Left renal pelvis (tissue), 4 donors: ENCODE measurements around the gene TM4SF18. TPM values are rescaled to one million over a fixed set of nuclear protein-coding genes. Genes with fewer than 3 reads are reported as not detected.
A peak's percentile ranks its signal among the peaks of the same experiment; 100 is the strongest.
"Not testable (repeated sequence)": the region's sequence is repeated elsewhere in the genome, so short reads cannot be mapped to it uniquely, and the experiment has no call there.

ENCODE experiments used
- DNase-seq, 4 donors: peaks; one replicate each; pipeline ENCODE4 v3.0.0-alpha.2; 2013; ENCODE audit warnings: low read depth in 4 of 4, low spot score in 3 of 4
- polyA plus RNA-seq, 4 donors: library from polyadenylated mRNA; unstranded; fragments of 120-200 nt; gene quantifications; one replicate each; pipeline ENCODE4 v1.2.1, GENCODE V29; 2013; ENCODE audit not compliant: insufficient read length in 4 of 4

TM4SF18 gene
- polyA plus RNA-seq, 4 donors: 14.2 to 37.3 (median 25.0) TPM

GRCh38 chr3:149368674-149369497 is 35.5 kb upstream of the TM4SF18 start:
- no peak for DNase-seq

- DNase-seq: no peak
Observed at GRCh38 chr3:149368201-149368673, 34.8 kb upstream of the TM4SF18 start.

- DNase-seq: no peak
Observed at GRCh38 chr3:149366941-149367840, 33.8 kb upstream of the TM4SF18 start.

- no peak for DNase-seq
Observed at GRCh38 chr3:149366031-149366430, 32.6 kb upstream of the TM4SF18 start.

DNA sequence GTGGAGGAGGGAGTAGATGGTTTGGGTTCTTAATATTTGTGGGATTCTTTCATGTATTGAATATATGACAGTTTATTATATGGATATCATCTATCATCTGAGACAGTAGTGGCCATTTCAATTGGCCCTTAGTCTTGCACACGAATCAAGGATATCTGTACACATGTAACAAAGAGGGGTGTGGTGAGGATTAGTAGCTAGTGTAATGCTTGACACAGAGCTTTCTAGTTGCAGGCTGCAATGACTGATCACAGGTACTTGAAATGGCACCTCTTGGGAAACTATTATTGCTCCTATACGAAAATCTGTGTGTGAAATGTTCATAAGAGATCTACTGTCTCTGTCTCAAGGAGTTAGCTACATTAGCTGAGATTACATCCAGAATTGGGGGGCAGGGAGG is 31.2 kb upstream of the TM4SF18 start:
- no peak for DNase-seq

DNA sequence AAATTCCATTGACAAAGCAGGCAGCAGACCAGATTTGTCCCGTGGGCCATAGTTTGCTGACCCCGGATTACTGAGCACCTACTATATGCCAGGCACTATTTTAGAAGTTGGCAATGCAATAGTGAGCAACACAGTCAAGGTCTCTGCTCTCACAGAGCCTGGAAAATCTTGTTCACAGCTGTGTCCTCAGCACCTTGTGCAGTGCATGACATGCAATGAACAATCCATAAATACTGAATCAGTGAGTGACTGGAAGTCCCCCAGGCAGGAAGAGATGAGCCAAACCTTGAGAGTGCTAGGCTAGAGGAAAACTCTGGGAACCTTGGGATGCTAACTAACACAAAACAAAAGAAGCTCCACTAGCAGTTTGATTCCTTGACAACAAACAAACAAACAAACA is 29.6 kb upstream of the TM4SF18 start:
- DNase-seq: no peak

DNA sequence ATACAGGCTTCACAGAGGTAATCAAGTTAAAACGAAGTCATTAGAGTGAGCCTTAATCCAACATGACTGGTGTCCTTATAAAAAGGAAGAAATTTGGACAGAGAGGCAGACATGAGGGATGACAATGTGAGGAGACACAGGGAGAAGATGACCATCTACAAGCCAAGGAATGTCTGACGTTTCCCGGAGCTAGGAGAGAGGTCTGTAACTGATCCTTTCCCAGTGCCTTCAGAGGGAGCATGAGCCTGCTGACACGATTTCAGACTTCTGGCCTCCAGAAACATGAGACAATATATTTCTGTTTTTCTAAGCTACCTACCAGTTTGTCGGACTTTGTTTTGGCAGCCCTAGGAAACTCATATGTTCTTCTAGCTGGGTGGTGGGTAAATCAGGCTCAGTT is 28.9 kb upstream of the TM4SF18 start:
- DNase-seq: no peak

DNA sequence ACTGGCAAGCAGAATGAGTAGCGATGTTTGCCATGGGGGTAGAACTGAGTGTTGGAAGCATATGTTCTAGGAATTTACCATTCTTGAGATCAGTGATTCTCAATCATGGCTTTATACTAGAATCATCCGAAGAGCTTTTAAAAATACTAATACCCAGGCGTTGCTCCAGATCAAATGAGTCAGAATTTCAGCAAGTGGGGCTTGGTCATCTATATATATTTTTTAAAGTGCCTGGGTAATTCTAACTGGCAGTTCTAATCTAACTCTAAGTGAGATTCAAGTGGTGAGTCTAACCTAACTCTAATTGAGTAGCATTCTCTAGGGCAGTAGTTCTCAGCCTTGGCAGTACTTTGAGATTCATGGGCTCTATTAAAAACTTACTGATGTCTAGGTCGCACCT is 23.2 kb upstream of the TM4SF18 start:
- DNase-seq: no peak

DNA sequence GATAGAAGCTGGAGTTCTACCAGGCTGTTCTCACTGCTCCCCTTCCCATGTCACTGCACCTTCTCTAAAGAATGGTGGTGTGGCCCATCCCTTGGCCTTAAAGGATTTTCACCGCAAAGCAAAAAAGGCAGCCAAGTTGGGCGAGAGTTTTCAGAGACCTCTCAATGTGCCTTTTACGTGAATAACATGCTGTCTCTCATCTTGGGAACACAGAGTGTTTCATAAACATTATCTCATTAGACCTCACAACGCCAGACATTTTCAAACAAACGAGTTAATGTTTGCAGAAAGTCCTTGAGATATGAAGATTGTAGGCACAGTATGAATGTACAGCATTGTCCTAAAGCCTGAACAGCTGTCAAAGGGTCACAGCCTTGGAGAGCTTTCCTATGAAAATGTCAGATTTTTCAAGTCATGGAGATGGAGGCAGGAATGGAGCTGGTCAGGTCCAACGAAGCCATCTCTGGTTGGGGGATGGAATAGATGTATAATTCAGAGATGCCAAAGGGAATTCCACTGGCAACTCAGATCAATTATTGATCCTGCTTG is 22.7 kb upstream of the TM4SF18 start:
- no peak for DNase-seq

GRCh38 chr3:149353581-149354184 is 20.2 kb upstream of the TM4SF18 start:
- DNase-seq: no peak

DNA sequence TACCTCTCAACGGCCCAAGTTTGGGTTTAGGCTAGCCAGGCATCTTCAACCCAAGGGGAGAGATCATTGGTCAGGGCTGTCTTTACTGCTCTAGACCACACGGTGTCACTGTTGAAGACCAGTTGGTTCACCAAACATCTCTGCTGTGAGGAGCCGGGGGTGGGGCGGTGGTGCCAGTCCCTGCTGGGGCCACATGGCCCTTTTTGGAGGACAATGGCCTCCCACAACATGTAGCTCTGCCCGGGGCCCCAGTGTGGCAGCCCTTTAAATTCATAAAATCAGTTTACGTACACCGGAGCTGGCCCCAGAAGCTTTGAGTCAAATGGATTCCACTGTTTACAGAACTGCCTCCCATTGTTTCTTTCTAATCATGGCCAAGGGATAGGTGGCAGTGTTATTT is 19.1 kb upstream of the TM4SF18 start:
- DNase-seq: no peak

DNA sequence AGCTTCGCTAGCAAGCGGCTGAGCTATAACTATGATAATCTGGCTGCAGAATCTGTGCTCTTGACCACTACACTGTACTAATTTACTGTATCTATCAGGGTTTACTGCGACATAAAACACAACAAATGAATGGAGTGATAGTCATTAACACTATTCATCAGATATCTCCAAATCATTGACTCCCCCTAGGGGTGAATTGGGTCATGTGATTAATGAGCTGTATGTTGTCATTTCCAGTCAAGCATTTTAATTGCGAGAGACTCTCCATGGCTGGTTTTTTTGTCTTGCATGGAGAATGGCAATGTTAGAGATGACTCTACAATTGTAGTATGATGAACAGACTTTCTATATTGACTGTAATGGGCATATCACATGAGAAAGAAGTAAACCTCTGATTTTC is 10.5 kb upstream of the TM4SF18 start:
- no peak for DNase-seq

- no peak for DNase-seq
Observed at GRCh38 chr3:149342413-149343380, 9.3 kb upstream of the TM4SF18 start.

DNA sequence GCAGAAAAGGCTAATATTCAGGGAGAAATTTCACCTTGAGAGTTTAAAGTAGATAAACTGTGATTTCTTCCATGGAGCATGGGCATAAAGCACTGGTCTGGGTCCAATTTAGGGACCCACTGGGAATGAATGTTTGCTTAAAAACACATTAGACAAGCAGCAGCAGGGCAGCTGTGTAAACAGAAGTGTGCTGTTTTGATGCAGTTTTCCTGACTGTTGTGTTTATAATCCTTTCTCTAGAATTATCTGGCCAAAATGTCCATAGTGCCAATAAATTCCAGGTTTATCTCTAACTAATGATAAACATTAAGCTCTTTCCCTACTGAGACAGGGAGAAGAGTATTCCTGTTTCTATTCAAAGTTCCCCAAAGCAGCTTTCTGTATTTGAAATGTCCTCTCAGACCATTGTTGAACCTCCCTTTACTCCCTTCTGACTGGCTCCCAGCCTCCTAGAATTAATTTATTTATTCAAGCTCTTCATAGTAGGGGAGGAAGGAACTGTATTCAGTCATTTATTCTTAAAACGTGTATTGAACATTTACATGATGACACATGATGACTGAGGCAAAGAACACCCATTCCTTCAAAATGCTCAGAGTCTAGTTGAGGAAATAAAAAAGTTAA is 7.0 kb upstream of the TM4SF18 start:
- no peak for DNase-seq

- peak in 2 of 4 donors; percentile 18 to 28 for DNase-seq
Observed at GRCh38 chr3:149339931-149340309, 6.5 kb upstream of the TM4SF18 start.

DNA sequence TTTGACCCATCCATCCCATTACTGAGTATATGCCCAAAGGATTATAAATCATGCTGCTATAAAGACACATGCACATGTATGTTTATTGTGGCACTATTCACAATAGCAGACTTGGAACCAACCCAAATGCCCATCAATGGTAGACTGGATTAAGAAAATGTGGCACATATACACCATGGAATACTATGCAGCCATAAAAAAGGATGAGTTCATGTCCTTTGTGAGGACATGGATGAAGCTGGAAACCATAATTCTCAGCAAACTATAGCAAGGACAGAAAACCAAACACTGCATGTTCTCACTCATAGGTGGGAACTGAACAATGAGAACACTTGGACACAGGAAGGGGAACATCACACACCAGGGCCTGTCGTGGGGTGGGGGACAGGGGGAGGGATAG is 4.0 kb upstream of the TM4SF18 start:
- DNase-seq: not testable (repeated sequence)

- no peak for DNase-seq
Observed at GRCh38 chr3:149336925-149337324, 3.5 kb upstream of the TM4SF18 start.

DNA sequence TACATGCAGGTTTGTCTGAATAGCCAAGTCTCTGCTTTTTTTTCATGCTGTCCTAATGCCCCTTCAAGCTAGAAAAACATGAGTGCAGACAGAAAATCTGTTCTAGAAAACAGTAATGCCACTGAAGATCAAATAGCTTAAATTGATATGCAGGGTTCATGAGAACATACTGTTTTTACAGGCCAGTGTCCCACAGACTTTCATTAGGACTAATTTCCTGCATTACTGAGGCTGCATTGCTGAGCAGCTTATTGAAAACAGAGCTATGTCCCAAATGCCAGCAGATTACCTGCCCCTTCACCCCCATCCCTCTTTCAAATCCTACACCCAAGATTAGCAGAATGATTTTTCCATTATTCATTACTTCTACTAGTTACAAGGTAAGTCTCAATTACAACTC is 665 bp downstream of the TM4SF18 start:
- no peak for DNase-seq

DNA sequence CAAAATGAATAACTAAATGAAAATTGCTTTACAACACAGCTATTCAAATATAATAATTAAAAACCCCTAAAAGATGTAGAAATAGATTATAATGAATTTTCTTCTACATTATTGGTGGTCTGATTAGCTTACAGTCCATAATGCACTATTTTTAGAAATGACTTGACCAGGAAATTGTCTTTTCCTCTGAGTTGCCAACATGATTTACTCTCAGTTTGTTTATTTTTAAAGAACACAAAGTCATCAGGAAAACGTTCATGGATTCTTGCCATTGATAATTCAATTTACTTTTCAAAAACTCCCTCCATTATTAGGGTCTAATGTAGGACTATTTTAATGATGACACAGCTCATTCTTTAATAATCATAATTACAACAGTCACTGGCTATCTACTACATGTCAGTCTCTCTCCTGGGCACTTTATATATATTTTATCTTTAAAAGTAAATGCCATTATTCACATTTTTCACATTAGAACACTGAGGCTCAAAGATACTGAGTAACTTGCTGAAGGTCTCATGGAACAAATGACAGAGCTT is 1.1 kb downstream of the TM4SF18 start:
- no peak for DNase-seq
